Activated naive CD8-positive, alpha-beta T cell treated with anti-CD3 and anti-CD28 coated beads, Interleukin-2, amount 50 U/mL, for 24 hours (primary cell): ENCODE measurements around the gene RAB11FIP4.

ENCODE experiments used
- ATAC-seq: fragments of 150-1000 bp; cut with Tn5 transposase; one replicate; pipeline ENCODE4 v1.10.0; 2021
- DNase-seq: peaks from one replicate; pipeline ENCODE4 v3.0.0; 2021
- H3K27ac Mint-ChIP-seq: one replicate; pipeline ENCODE4 v1.8.0; 2021; ENCODE audit warnings: mild to moderate bottlenecking, mixed read lengths
- H3K27me3 Mint-ChIP-seq: one replicate; pipeline ENCODE4 v1.8.0; 2021; ENCODE audit warnings: mixed read lengths
- H3K36me3 Mint-ChIP-seq: one replicate; pipeline ENCODE4 v1.8.0; 2021; ENCODE audit warnings: low read depth, mixed read lengths
- H3K4me1 Mint-ChIP-seq: one replicate; pipeline ENCODE4 v1.8.0; 2021; ENCODE audit warnings: mixed read lengths
- H3K4me3 Mint-ChIP-seq: one replicate; pipeline ENCODE4 v1.8.0; 2021; ENCODE audit warnings: mild to moderate bottlenecking, moderate library complexity, mixed read lengths
- H3K9me3 Mint-ChIP-seq: one replicate; pipeline ENCODE4 v1.8.0; 2021; ENCODE audit warnings: mixed read lengths

Gene RAB11FIP4

DNA sequence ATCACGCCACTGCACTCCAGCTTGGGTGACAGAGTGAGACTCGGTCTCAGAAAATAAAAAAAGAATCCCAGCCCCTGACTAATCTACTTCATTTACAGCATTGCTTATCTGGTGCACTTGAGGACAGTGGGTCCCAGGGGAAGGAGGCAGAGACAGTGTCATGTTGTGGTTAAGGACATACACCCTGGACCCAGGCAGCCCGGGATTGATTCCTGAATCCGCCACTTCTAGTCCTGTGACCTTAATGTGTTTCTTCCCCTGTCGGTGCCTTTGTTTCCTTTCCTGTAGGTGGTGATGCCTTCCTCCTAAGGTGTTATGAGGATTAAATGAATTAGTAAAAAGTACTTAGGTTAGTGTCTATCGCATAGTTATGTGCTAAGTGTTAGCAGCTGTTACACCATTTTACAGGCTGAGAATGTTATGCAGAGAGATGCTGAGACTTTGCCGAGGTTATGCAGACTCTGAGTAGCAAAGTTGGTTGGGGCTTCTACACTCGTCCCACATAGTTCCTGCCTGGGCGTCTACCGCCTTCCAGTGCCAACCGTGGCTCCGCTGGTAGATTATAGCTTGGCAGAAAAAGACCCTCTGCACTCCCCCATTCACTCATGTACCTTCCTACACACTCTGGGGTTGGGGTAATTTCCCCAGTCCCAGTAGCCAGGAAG is 74.8 kb downstream of the RAB11FIP4 start:
- Mint-ChIP-seq H3K27ac (no peak overlapping the region), H3K36me3 (no peaks in the 10 kb centered on the region), H3K9me3 (no peaks in the 10 kb centered on the region), H3K27me3 (no peaks in the 10 kb centered on the region), H3K4me1 (peaks cover 20% of the 10 kb centered on the region), H3K4me3 (no peak overlapping the region)
- DNase-seq (no peak), ATAC-seq (no peak)

DNA sequence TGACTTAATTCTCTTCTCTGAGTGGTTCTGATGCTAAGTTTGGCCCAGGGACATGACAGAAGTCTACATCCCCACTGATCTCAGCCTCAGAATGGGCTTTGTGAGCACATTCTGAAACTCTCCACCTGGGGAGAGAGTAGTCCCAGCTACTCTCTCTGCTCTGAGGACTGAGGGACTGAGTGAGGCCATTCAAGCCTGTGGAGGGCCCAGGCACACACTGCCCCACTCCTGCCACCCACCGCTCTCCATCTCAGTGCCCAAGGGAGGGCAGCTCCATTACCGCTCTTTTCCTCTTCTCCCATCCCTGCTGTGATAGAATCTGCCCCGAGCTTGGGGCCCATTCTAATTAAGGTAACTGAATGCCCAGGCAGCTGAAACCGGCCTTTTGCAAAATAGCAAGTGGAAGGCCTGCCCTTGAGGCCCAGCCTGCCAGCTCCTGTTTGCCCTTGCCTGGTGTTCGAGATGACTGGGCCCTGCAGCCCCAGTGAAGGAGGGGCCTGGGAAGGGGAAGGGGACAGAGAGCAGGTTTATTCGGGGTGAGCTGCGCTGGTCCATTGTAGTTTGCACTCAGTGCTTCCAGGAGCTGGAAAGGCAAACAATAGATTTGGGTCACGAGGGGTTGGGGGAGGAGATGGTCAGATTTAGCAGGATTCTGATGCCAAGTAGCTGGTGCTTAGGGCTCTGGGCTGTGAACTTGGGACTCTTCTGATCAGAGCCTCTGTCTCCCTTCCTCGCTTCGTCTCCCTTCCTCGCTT is 76.2 kb downstream of the RAB11FIP4 start:
- no peak for ATAC-seq
- Mint-ChIP-seq H3K27me3 (no peaks in the 10 kb centered on the region), H3K4me1 (peaks cover 21% of the 10 kb centered on the region), H3K4me3 (no peak overlapping the region), H3K27ac (no peak overlapping the region), H3K36me3 (no peaks in the 10 kb centered on the region), H3K9me3 (no peaks in the 10 kb centered on the region)
- DNase-seq: no peak

DNA sequence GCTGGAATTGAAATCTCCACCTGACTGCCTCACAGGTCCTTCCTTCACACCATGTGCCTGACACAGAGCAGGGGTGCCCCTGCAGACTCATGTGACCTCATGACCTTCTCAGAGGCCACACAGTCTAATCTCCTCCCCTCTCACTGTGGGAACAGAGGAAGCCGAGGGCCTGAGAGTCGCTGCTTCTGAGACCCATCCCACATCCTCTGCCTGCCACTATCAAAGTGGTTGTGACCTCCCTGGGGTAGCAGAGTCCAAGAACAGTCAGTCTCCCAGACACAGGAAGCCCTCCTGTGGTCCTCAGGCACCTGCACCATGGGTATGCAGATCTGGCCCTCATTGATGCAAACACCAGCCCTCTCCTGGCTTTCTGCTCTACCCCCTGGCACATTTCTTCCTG is 78.5 kb downstream of the RAB11FIP4 start:
- no peaks in the 10 kb centered on the region for H3K36me3 Mint-ChIP-seq
- DNase-seq: peak; percentile 11
- no peaks in the 10 kb centered on the region for H3K9me3 Mint-ChIP-seq
- peaks cover 21% of the 10 kb centered on the region for H3K4me1 Mint-ChIP-seq
- no peaks in the 10 kb centered on the region for H3K27me3 Mint-ChIP-seq
- no peak overlapping the region for H3K27ac Mint-ChIP-seq
- no peak overlapping the region for H3K4me3 Mint-ChIP-seq
- peak; percentile 86 for ATAC-seq

GRCh38 chr17:31470592-31470991 is 79.1 kb downstream of the RAB11FIP4 start:
- ATAC-seq (no peak), DNase-seq (no peak)
- Mint-ChIP-seq H3K4me3 (no peak overlapping the region), H3K4me1 (peaks cover 21% of the 10 kb centered on the region), H3K27me3 (no peaks in the 10 kb centered on the region), H3K9me3 (no peaks in the 10 kb centered on the region), H3K36me3 (no peaks in the 10 kb centered on the region), H3K27ac (no peak overlapping the region)

- ATAC-seq (no peak), DNase-seq (no peak)
- no peaks in the 10 kb centered on the region for H3K9me3 Mint-ChIP-seq
- H3K27ac Mint-ChIP-seq: no peak overlapping the region
- no peaks in the 10 kb centered on the region for H3K36me3 Mint-ChIP-seq
- H3K4me1 Mint-ChIP-seq: peaks cover 21% of the 10 kb centered on the region
- no peaks in the 10 kb centered on the region for H3K27me3 Mint-ChIP-seq
- no peak overlapping the region for H3K4me3 Mint-ChIP-seq
Measured at GRCh38 chr17:31472137-31472536, 80.7 kb downstream of the RAB11FIP4 start.

- DNase-seq: no peak
- no peaks in the 10 kb centered on the region for H3K9me3 Mint-ChIP-seq
- H3K27me3 Mint-ChIP-seq: no peaks in the 10 kb centered on the region
- no peak overlapping the region for H3K27ac Mint-ChIP-seq
- no peaks in the 10 kb centered on the region for H3K36me3 Mint-ChIP-seq
- H3K4me1 Mint-ChIP-seq: peaks cover 5% of the 10 kb centered on the region
- no peak for ATAC-seq
- H3K4me3 Mint-ChIP-seq: no peak overlapping the region
Measured at GRCh38 chr17:31475378-31476162, 84.1 kb downstream of the RAB11FIP4 start.

DNA sequence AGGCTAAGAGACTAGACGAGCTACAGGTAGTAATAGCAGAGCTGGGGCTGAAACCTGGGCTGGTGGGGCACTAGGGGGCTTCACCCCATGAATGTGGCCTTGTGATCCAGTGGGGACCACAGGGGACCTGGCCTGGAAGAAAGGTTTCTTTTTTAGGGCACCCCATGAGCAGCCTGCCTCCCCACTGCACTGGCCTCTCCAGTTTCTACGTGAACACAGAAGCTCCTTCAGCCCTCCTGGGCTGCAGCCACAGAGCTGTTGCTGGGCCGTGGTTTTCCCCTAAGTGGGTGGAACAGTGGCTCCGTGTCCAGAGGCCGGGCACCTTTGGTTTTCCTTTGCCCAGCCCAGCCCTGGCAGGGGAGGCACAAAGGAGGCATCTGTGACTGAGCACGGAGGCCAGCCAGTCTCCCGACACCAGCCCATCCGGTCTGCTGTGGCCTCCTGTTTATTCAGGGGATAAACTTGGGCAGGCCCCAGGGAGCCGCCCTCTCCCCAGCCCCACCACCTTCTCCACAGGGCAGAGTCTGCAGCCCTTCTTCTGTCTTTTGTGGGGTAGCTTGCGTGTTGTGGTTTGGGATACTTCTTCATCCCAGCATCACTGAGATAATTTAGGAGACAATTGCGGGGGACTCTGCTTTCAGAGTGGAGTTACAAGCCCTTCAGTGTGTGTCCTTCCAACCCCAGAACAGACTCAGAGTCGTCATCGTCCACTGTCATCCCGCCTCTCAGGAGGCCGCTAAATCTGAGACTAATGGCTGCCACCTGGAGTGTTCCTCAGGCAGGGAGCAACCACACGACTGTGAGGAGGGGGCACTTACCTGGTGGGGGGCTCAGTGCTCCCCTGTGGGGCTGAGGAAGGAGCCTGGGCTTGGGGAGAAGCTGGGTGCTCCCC is 85.3 kb downstream of the RAB11FIP4 start:
- no peak overlapping the region for H3K4me3 Mint-ChIP-seq
- ATAC-seq (no peak), DNase-seq (no peak)
- no peak overlapping the region for H3K27ac Mint-ChIP-seq
- H3K27me3 Mint-ChIP-seq: no peaks in the 10 kb centered on the region
- H3K4me1 Mint-ChIP-seq: no peaks in the 10 kb centered on the region
- no peaks in the 10 kb centered on the region for H3K9me3 Mint-ChIP-seq
- no peaks in the 10 kb centered on the region for H3K36me3 Mint-ChIP-seq

DNA sequence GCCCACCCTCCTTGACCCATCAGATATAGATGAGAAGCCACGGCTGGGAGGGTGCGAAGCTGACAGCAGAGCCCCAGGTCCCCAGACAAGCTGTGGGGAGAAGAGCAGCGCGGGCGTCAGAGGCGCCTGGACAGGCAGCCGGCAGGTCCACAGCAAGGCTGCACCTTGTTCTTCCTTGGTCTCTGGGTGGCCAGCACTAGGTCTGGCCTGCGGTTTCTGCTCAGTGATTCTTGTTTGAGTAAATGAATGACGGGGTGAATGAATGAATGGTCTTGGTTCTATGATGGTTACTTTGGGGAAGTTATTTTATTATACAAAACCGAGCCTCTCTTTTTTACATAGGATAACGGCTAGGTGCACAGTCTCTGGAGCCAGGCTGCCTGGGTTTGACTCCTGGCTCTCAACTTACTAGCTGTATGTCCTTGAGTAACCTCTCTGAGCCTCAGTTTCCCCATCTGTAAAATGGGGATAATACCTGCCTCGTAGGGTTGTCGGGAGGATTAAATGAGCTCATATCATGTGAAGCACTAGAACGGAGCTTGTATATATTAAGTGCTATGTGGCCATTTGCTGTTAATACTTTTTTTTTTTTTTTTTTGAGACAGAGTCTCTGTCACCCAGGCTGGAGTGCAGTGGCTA is 86.1 kb downstream of the RAB11FIP4 start:
- Mint-ChIP-seq H3K27me3 (no peaks in the 10 kb centered on the region), H3K4me1 (no peaks in the 10 kb centered on the region), H3K27ac (no peak overlapping the region), H3K9me3 (no peaks in the 10 kb centered on the region), H3K4me3 (no peak overlapping the region), H3K36me3 (no peaks in the 10 kb centered on the region)
- ATAC-seq (no peak), DNase-seq (no peak)

DNA sequence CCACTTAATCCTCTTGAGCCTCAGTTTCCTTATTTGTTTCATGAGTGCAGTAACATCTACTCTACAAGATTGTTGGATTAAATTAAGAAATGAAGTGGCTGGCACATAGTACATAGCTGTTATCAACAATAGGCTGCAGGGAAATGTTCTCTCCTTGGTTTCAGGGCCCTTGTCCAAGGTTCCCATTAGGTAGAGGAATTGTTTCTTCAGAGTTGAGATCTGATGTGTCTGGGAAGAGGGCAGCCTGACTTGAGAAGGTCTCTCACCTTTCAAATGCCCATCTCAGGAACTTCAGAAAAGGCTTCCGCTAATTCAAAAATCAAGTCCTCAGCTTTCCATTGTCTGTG is 87.6 kb downstream of the RAB11FIP4 start:
- ATAC-seq (no peak), DNase-seq (no peak)
- Mint-ChIP-seq H3K27me3 (no peaks in the 10 kb centered on the region), H3K27ac (no peak overlapping the region), H3K4me1 (no peaks in the 10 kb centered on the region), H3K4me3 (no peak overlapping the region), H3K36me3 (no peaks in the 10 kb centered on the region), H3K9me3 (no peaks in the 10 kb centered on the region)

- H3K27ac Mint-ChIP-seq: no peak overlapping the region
- H3K36me3 Mint-ChIP-seq: no peaks in the 10 kb centered on the region
- H3K4me1 Mint-ChIP-seq: no peaks in the 10 kb centered on the region
- no peaks in the 10 kb centered on the region for H3K27me3 Mint-ChIP-seq
- H3K9me3 Mint-ChIP-seq: no peaks in the 10 kb centered on the region
- H3K4me3 Mint-ChIP-seq: no peak overlapping the region
- no peak for DNase-seq
- ATAC-seq: no peak
Measured at GRCh38 chr17:31479524-31479923, 88.0 kb downstream of the RAB11FIP4 start.

DNA sequence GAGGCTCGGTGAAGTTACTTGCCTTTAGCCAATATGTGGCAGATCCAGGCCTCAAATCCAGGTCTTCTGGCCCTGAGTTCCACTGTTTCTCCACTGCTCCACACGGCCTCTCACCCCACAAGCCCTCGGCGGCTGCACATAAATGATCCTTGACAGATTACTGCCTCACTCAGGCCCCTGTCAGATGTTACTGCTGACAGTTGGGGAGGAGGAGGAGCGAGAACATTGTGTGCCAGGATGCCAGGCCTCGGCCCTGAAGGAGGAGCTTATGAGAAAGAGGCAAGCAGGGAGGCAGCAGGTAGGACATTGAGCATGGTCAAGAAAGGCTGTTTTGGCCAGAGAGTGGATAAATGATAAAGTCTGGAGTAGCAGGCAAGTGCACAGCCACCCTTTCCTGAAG is 88.6 kb downstream of the RAB11FIP4 start:
- ATAC-seq: no peak
- Mint-ChIP-seq H3K4me3 (no peak overlapping the region), H3K9me3 (no peaks in the 10 kb centered on the region), H3K27ac (no peak overlapping the region), H3K27me3 (no peaks in the 10 kb centered on the region), H3K4me1 (no peaks in the 10 kb centered on the region), H3K36me3 (no peaks in the 10 kb centered on the region)
- DNase-seq: no peak

- Mint-ChIP-seq H3K27me3 (no peaks in the 10 kb centered on the region), H3K36me3 (no peaks in the 10 kb centered on the region), H3K27ac (no peak overlapping the region), H3K4me1 (no peaks in the 10 kb centered on the region), H3K4me3 (no peak overlapping the region), H3K9me3 (no peaks in the 10 kb centered on the region)
- DNase-seq: no peak
- ATAC-seq: no peak
Measured at GRCh38 chr17:31480904-31481782, 89.7 kb downstream of the RAB11FIP4 start.

DNA sequence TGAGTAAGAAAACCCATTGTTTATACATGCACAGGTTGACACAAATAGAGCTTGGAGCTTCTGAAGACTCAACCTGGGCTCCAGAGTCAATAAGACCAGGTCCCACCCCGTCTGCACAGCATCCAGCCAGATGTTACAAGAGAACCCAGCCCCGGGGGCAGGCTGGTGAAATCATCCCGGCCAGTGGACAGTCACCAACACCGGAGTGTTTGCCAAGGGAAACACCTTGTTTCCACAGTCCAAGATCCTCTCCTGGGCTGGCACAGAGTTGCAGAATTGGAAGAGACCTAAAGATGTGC is 90.3 kb downstream of the RAB11FIP4 start:
- H3K27me3 Mint-ChIP-seq: no peaks in the 10 kb centered on the region
- peaks cover 1% of the 10 kb centered on the region for H3K4me1 Mint-ChIP-seq
- ATAC-seq (no peak), DNase-seq (no peak)
- no peaks in the 10 kb centered on the region for H3K36me3 Mint-ChIP-seq
- H3K4me3 Mint-ChIP-seq: no peak overlapping the region
- H3K9me3 Mint-ChIP-seq: no peaks in the 10 kb centered on the region
- no peak overlapping the region for H3K27ac Mint-ChIP-seq
